A673 (cell line): ENCODE results near the gene CALHM5.

ENCODE experiments used
- EZH2 ChIP-seq: fragments of 200-600 bp; sonication (generic); IDR thresholded peaks from 2 replicates; pipeline ENCODE4 v1.6.1; 2017; ENCODE audit warnings: borderline replicate concordance, low read depth, mild to moderate bottlenecking, mixed read lengths, antibody characterized with exemption, low read length; ENCODE audit not compliant: poor library complexity, severe bottlenecking
- TF ChIP-seq, protein P1 (sequence below): fragments of 300-800, 200-600 bp; sonication (generic); conservative IDR thresholded peaks from 2 replicates; pipeline ENCODE4 v1.5.1; 2017; ENCODE audit warnings: low read depth, mild to moderate bottlenecking, antibody characterized with exemption, low read length, moderate library complexity, mixed read lengths

DNA sequence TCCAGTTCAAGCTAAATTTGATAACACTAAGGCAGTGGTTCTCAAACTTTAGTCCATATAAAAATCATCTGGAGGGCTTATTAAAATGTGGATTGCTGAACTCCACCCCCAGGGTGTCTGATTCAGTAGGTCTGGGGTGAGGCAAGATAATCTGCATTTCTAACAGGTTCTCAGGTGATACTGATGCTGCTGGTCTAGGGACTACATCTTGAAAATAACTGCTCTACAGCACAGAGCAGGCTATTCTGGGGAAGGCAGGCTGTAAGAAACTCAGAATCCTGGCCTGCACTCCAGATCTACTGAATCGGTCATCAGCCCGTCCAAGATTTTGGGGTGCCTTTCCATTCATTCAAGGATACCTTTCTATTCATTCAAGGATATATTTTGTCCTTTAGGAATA is 11.5 kb downstream of the CALHM5 start:
- TF ChIP-seq, protein P1, sequence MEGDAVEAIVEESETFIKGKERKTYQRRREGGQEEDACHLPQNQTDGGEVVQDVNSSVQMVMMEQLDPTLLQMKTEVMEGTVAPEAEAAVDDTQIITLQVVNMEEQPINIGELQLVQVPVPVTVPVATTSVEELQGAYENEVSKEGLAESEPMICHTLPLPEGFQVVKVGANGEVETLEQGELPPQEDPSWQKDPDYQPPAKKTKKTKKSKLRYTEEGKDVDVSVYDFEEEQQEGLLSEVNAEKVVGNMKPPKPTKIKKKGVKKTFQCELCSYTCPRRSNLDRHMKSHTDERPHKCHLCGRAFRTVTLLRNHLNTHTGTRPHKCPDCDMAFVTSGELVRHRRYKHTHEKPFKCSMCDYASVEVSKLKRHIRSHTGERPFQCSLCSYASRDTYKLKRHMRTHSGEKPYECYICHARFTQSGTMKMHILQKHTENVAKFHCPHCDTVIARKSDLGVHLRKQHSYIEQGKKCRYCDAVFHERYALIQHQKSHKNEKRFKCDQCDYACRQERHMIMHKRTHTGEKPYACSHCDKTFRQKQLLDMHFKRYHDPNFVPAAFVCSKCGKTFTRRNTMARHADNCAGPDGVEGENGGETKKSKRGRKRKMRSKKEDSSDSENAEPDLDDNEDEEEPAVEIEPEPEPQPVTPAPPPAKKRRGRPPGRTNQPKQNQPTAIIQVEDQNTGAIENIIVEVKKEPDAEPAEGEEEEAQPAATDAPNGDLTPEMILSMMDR: no peak
- TF ChIP-seq EZH2: no peak
